Loucy (cell line): ENCODE results near the gene CFHR3.
"Not testable (repeated sequence)": the region's sequence is repeated elsewhere in the genome, so short reads cannot be mapped to it uniquely, and the experiment has no call there.

Experiments used
- H2AFZ ChIP-seq: fragments of 200-600 bp; sonication (generic); 2 replicates; pipeline ENCODE4 v1.6.0; 2016; ENCODE audit warnings: antibody characterized with exemption, mild to moderate bottlenecking, low read length, moderate library complexity
- H3F3A ChIP-seq: fragments of 200-600 bp; 2 replicates; pipeline ENCODE4 v1.6.0; 2016; ENCODE audit warnings: antibody characterized with exemption, low read depth, mild to moderate bottlenecking
- H3K27me3 ChIP-seq: fragments of 200-600 bp; sonication (generic); 2 replicates; pipeline ENCODE4 v1.6.1; 2014; ENCODE audit warnings: low read length, mild to moderate bottlenecking; ENCODE audit not compliant: insufficient read depth, poor library complexity, severe bottlenecking
- H3K36me3 ChIP-seq: fragments of 200-600 bp; sonication (generic); 2 replicates; pipeline ENCODE4 v1.6.1; 2016; ENCODE audit warnings: low read length; ENCODE audit not compliant: insufficient read depth
- H3K4me1 ChIP-seq: fragments of 200-600 bp; sonication (generic); 2 replicates; pipeline ENCODE4 v1.5.1; 2014; ENCODE audit warnings: low read length, mild to moderate bottlenecking; ENCODE audit not compliant: insufficient read depth, poor library complexity, severe bottlenecking
- H3K4me2 ChIP-seq: fragments of 200-600 bp; sonication (generic); 2 replicates; pipeline ENCODE4 v1.6.0; 2014; ENCODE audit warnings: antibody characterized with exemption, low read length, low read depth, mild to moderate bottlenecking; ENCODE audit not compliant: poor library complexity, severe bottlenecking
- H3K4me3 ChIP-seq: fragments of 200-600 bp; sonication (generic); 2 replicates; pipeline ENCODE4 v1.5.1; 2014; ENCODE audit warnings: low read length, mild to moderate bottlenecking, mixed read lengths; ENCODE audit not compliant: poor library complexity, severe bottlenecking
- H3K79me2 ChIP-seq: fragments of 200-600 bp; sonication (generic); 2 replicates; pipeline ENCODE4 v1.6.1; 2014; ENCODE audit warnings: low read length; ENCODE audit not compliant: insufficient read depth
- H3K9ac ChIP-seq: fragments of 200-600 bp; sonication (generic); 2 replicates; pipeline ENCODE4 v1.6.0; 2014; ENCODE audit warnings: mild to moderate bottlenecking, low read depth, low read length, moderate library complexity; ENCODE audit not compliant: poor library complexity, severe bottlenecking
- H3K9me2 ChIP-seq: fragments of 200-600 bp; sonication (generic); replicated peaks from 2 replicates; pipeline ENCODE4 v1.6.1; 2016; ENCODE audit warnings: low read depth, low read length, mixed read lengths
- H3K9me3 ChIP-seq: fragments of 200-600 bp; sonication (generic); 2 replicates; pipeline ENCODE4 v1.6.1; 2014; ENCODE audit warnings: mild to moderate bottlenecking, antibody characterized with exemption, low read length, low read depth; ENCODE audit not compliant: insufficient read depth
- H4K20me1 ChIP-seq: fragments of 200-600 bp; sonication (generic); 2 replicates; pipeline ENCODE4 v1.6.0; 2014; ENCODE audit warnings: antibody characterized with exemption, low read length, mild to moderate bottlenecking; ENCODE audit not compliant: insufficient read depth, poor library complexity, severe bottlenecking
- EZH2phosphoT487 ChIP-seq: fragments of 200-600 bp; IDR thresholded peaks from 2 replicates; pipeline ENCODE4 v1.6.1; 2018; ENCODE audit warnings: antibody characterized with exemption, mild to moderate bottlenecking, moderate library complexity, borderline replicate concordance
- TF ChIP-seq, protein P1 (sequence below): fragments of 200-600 bp; sonication (generic); conservative IDR thresholded peaks from 2 replicates; pipeline ENCODE4 v1.5.1; 2014; ENCODE audit warnings: mild to moderate bottlenecking, antibody characterized with exemption, low read length

Gene CFHR3

DNA sequence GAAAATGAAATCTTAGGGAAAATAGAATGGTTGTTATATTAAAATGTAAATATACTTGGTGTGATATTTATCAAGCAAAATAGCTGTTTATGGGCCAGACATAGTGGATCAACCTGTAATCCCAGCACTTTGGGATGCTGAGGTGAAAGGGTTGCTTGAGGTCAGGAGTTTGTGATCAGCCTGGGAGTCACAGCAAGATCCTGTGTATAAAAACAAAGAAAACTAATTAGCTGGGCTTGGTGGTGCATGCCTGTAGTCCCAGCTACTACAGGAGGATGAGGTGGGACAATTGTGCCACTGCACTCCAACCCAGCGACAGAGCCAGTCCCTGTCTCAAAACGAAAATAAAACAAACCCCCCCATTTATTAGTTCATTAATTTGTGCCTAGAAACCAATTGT lies 23.3 kb downstream of the CFHR3 start:
- H4K20me1 ChIP-seq, result no peaks in the 10 kb centered on the region
- H3K9ac ChIP-seq, result no peak overlapping the region
- TF ChIP-seq, protein P1, sequence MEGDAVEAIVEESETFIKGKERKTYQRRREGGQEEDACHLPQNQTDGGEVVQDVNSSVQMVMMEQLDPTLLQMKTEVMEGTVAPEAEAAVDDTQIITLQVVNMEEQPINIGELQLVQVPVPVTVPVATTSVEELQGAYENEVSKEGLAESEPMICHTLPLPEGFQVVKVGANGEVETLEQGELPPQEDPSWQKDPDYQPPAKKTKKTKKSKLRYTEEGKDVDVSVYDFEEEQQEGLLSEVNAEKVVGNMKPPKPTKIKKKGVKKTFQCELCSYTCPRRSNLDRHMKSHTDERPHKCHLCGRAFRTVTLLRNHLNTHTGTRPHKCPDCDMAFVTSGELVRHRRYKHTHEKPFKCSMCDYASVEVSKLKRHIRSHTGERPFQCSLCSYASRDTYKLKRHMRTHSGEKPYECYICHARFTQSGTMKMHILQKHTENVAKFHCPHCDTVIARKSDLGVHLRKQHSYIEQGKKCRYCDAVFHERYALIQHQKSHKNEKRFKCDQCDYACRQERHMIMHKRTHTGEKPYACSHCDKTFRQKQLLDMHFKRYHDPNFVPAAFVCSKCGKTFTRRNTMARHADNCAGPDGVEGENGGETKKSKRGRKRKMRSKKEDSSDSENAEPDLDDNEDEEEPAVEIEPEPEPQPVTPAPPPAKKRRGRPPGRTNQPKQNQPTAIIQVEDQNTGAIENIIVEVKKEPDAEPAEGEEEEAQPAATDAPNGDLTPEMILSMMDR, result no peak
- TF ChIP-seq EZH2phosphoT487, result no peak
- H3K9me2 ChIP-seq, result no peaks in the 10 kb centered on the region
- H3K4me3 ChIP-seq, result no peak overlapping the region
- no peak overlapping the region for H2AFZ ChIP-seq
- H3K36me3 ChIP-seq, result no peaks in the 10 kb centered on the region
- H3K27me3 ChIP-seq, result no peaks in the 10 kb centered on the region
- H3K4me2 ChIP-seq, result no peak overlapping the region
- no peaks in the 10 kb centered on the region for H3K9me3 ChIP-seq
- H3F3A ChIP-seq, result no peaks in the 10 kb centered on the region
- H3K4me1 ChIP-seq, result no peaks in the 10 kb centered on the region
- no peaks in the 10 kb centered on the region for H3K79me2 ChIP-seq

DNA sequence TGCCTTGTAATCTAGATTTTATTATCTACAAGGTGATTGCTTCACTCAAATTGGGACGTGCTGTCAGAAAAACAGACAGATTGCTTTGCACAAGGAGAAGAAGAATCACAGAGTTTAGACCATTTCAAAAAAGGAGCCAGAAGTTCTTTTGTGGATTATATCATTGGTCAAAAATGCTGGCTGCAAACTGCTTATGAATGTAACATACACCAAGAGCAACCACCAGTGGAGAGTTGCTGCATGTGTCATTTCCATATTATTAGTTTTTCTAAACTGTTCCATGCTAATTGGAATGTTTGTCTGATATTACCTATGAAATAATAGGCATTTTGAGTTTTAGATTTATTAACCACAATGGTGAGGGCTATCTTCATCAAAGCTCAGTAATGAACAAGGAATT lies 27.3 kb downstream of the CFHR3 start:
- not testable (repeated sequence) for H4K20me1 ChIP-seq, H3K9me3 ChIP-seq, H3K4me2 ChIP-seq, H3K27me3 ChIP-seq, H2AFZ ChIP-seq, H3K9me2 ChIP-seq, H3K36me3 ChIP-seq, H3K4me1 ChIP-seq, H3F3A ChIP-seq, H3K4me3 ChIP-seq, H3K9ac ChIP-seq, H3K79me2 ChIP-seq

DNA sequence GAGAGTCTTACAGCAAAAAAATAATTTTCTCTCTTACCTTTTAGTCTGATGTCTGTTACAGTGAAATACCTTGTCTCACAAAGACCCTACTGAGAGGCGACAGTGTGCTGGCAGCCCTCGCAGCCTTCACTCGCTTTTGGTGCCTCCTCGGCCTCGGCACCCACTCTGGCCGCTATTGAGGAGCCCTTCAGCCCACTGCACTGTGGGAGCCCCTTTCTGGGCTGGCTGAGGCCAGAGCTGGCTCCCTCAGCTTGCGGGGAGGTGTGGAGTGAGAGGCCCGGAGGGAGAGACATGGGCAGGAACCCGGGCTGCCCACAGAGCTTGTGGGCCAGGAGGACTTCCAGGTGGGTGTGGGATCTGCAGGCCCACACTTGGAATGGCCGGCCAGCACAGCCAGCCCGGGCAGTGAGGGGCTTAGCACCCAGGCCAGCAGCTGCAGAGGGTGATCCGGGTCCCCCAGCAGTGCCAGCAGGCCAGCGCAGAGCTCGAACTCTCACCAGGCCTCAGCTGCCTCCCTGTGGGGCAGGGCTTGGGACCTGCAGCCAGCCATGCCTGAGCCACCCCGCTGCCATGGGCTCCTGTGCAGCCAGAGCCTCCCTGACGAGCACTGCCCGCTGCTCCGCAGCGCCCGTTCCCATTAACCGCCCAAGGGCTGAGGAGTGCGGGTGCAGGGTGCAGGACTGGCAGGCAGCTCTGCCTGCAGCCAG lies 34.0 kb downstream of the CFHR3 start:
- Histone ChIP-seq H2AFZ (no peak overlapping the region), H3K4me3 (no peak overlapping the region), H3K4me2 (no peak overlapping the region), H3K9me3 (no peaks in the 10 kb centered on the region), H3K9me2 (no peaks in the 10 kb centered on the region), H3K79me2 (no peaks in the 10 kb centered on the region), H3K4me1 (no peaks in the 10 kb centered on the region), H3F3A (no peaks in the 10 kb centered on the region), H3K9ac (no peak overlapping the region), H4K20me1 (no peaks in the 10 kb centered on the region), H3K27me3 (no peaks in the 10 kb centered on the region), H3K36me3 (no peaks in the 10 kb centered on the region)
- TF ChIP-seq, protein P1, result no peak
- TF ChIP-seq EZH2phosphoT487, result no peak

DNA sequence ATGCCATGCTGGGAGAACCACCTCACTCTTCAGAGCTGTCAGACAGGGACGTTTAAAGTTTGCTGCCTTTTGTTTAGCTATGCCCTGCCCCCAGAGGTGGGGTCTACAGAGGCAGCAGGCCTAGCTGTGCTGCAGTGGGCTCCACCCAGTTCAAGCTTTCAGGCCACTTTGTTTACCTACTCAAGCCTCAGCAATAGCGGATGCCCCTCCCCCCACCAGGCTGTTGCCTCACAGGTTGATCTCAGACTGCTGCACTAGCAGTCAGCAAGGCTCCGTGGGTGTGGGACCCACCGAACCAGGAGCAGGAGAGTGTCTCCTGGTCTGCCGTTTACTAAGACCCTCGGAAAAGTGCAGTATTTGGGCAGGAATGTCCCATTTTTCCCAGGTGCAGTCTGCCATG lies 42.8 kb downstream of the CFHR3 start:
- not testable (repeated sequence) for H3K9me3 ChIP-seq, H3K9me2 ChIP-seq, H3K9ac ChIP-seq, H3K4me2 ChIP-seq, H2AFZ ChIP-seq, H4K20me1 ChIP-seq, H3K27me3 ChIP-seq, H3K36me3 ChIP-seq, H3K4me3 ChIP-seq, H3F3A ChIP-seq, H3K79me2 ChIP-seq, H3K4me1 ChIP-seq

DNA sequence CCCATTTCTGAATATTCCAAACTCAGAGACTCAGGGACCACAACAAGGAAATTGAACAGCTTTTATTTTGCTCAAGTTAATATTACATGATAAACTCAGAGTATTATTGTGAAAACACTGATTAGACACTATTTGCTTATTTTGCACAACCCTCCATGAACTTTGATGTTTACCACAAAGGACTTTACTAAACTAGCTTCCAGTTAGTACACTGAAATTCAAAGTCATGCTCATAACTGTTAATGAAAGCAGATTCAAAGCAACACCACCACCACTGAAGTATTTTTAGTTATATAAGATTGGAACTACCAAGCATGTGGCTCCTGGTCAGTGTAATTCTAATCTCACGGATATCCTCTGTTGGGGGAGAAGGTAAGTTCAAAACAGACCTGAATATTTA lies 44.9 kb downstream of the CFHR3 start, which contains the start of gene CFHR1:
TSS of gene CFHR1 (plus strand) at position 201 of the 400 bp plus-strand sequence. CDS start at position 315, 114 bp downstream.
- H3F3A ChIP-seq, H3K4me3 ChIP-seq, H3K4me1 ChIP-seq, H2AFZ ChIP-seq, H3K4me2 ChIP-seq, H4K20me1 ChIP-seq, H3K9me3 ChIP-seq, H3K36me3 ChIP-seq, H3K9me2 ChIP-seq, H3K27me3 ChIP-seq, H3K9ac ChIP-seq, H3K79me2 ChIP-seq: not testable (repeated sequence)
